ENCODE data around the gene EXOSC1. TPM values are rescaled to one million over a fixed set of nuclear protein-coding genes. Genes with fewer than 3 reads are reported as not detected.

EXOSC1 gene
- total RNA-seq, 1 donor from 2014 or later = 27.1 TPM

GRCh38 chr10:97401455-97401919 is 44.3 kb downstream of the EXOSC1 start:
- no peaks in the 10 kb centered on the region for H3K9me3 ChIP-seq (ENCODE audit: control insufficient read depth in 3 of 3, low read length in 3 of 3)
- H3K36me3 ChIP-seq (ENCODE audit: control insufficient read depth in 3 of 3, insufficient read depth in 3 of 3, low read length in 3 of 3) = peaks cover 1 to 2% (median 2%) of the 10 kb centered on the region in 3 donors
- H3K27ac ChIP-seq (ENCODE audit: low read depth, low read length) = peak overlapping the region; percentile 90
- H3K27me3 ChIP-seq (ENCODE audit: control insufficient read depth in 3 of 3, insufficient read depth in 3 of 3, low read length in 3 of 3) = no peaks in the 10 kb centered on the region
- peaks cover 12 to 18% (median 16%) of the 10 kb centered on the region in 3 donors for H3K4me1 ChIP-seq (ENCODE audit: control insufficient read depth in 3 of 3, insufficient read depth in 3 of 3, low read length in 3 of 3)
- peak overlapping the region; percentile 87 to 90 (median 88) for H3K9ac ChIP-seq (ENCODE audit: low read depth in 1 of 3, low read length in 3 of 3)
- peak overlapping the region; percentile 79 to 97 (median 95) for H3K4me3 ChIP-seq (ENCODE audit: low read length in 3 of 3)

- no peaks in the 10 kb centered on the region for H3K9me3 ChIP-seq (ENCODE audit: control insufficient read depth in 3 of 3, low read length in 3 of 3)
- peak within 1 kb of the TSS; percentile 90 for H3K27ac ChIP-seq (ENCODE audit: low read depth, low read length)
- peak within 1 kb of the TSS; percentile 79 to 97 (median 95) for H3K4me3 ChIP-seq (ENCODE audit: low read length in 3 of 3)
- peaks cover 12 to 18% (median 16%) of the 10 kb centered on the region in 3 donors for H3K4me1 ChIP-seq (ENCODE audit: control insufficient read depth in 3 of 3, insufficient read depth in 3 of 3, low read length in 3 of 3)
- peaks cover 7 to 8% (median 8%) of the 10 kb centered on the region in 3 donors for H3K36me3 ChIP-seq (ENCODE audit: control insufficient read depth in 3 of 3, insufficient read depth in 3 of 3, low read length in 3 of 3)
- H3K27me3 ChIP-seq (ENCODE audit: control insufficient read depth in 3 of 3, insufficient read depth in 3 of 3, low read length in 3 of 3) = no peaks in the 10 kb centered on the region
- H3K9ac ChIP-seq (ENCODE audit: low read depth in 1 of 3, low read length in 3 of 3) = peak within 1 kb of the TSS; percentile 87 to 90 (median 88)
These were observed 44.9 kb downstream of the EXOSC1 start, which contains the start of gene RRP12 for GRCh38 chr10:97400665-97401454. TSS of gene RRP12 (minus strand) at chr10:97401340. CDS start at chr10:97401231, 109 bp downstream.

- Histone ChIP-seq H3K27me3 (ENCODE audit: control insufficient read depth in 3 of 3, insufficient read depth in 3 of 3, low read length in 3 of 3) (no peaks in the 10 kb centered on the region), H3K9me3 (ENCODE audit: control insufficient read depth in 3 of 3, low read length in 3 of 3) (no peaks in the 10 kb centered on the region), H3K4me1 (ENCODE audit: control insufficient read depth in 3 of 3, insufficient read depth in 3 of 3, low read length in 3 of 3) (peaks cover 12 to 18% (median 16%) of the 10 kb centered on the region in 3 donors), H3K9ac (ENCODE audit: low read depth in 1 of 3, low read length in 3 of 3) (peak overlapping the region; percentile 87 to 90 (median 88)), H3K27ac (ENCODE audit: low read depth, low read length) (peak overlapping the region; percentile 90), H3K4me3 (ENCODE audit: low read length in 3 of 3) (peak overlapping the region; percentile 79 to 97 (median 95)), H3K36me3 (ENCODE audit: control insufficient read depth in 3 of 3, insufficient read depth in 3 of 3, low read length in 3 of 3) (peaks cover 7 to 11% (median 8%) of the 10 kb centered on the region in 3 donors)
These were observed 45.8 kb downstream of the EXOSC1 start for GRCh38 chr10:97399843-97400545.

- H3K4me1 ChIP-seq (ENCODE audit: control insufficient read depth in 3 of 3, insufficient read depth in 3 of 3, low read length in 3 of 3) = peaks cover 11 to 15% (median 13%) of the 10 kb centered on the region in 3 donors
- H3K9me3 ChIP-seq (ENCODE audit: control insufficient read depth in 3 of 3, low read length in 3 of 3) = no peaks in the 10 kb centered on the region
- no peaks in the 10 kb centered on the region for H3K27me3 ChIP-seq (ENCODE audit: control insufficient read depth in 3 of 3, insufficient read depth in 3 of 3, low read length in 3 of 3)
- H3K36me3 ChIP-seq (ENCODE audit: control insufficient read depth in 3 of 3, insufficient read depth in 3 of 3, low read length in 3 of 3) = peaks cover 15 to 23% (median 22%) of the 10 kb centered on the region in 3 donors
- no peak overlapping the region for H3K4me3 ChIP-seq (ENCODE audit: low read length in 3 of 3)
- no peak overlapping the region for H3K27ac ChIP-seq (ENCODE audit: low read depth, low read length)
- no peak overlapping the region for H3K9ac ChIP-seq (ENCODE audit: low read depth in 1 of 3, low read length in 3 of 3)
These were observed 49.8 kb downstream of the EXOSC1 start for GRCh38 chr10:97396056-97396455.

GRCh38 chr10:97393034-97393573 is 52.7 kb downstream of the EXOSC1 start:
- Histone ChIP-seq H3K27me3 (ENCODE audit: control insufficient read depth in 3 of 3, insufficient read depth in 3 of 3, low read length in 3 of 3) (no peaks in the 10 kb centered on the region), H3K4me3 (ENCODE audit: low read length in 3 of 3) (no peak overlapping the region), H3K4me1 (ENCODE audit: control insufficient read depth in 3 of 3, insufficient read depth in 3 of 3, low read length in 3 of 3) (peaks cover 0 to 6% (median 0%) of the 10 kb centered on the region in 3 donors), H3K9me3 (ENCODE audit: control insufficient read depth in 3 of 3, low read length in 3 of 3) (no peaks in the 10 kb centered on the region), H3K27ac (ENCODE audit: low read depth, low read length) (peak overlapping the region; percentile 30), H3K36me3 (ENCODE audit: control insufficient read depth in 3 of 3, insufficient read depth in 3 of 3, low read length in 3 of 3) (peaks cover 39 to 48% (median 46%) of the 10 kb centered on the region in 3 donors), H3K9ac (ENCODE audit: low read depth in 1 of 3, low read length in 3 of 3) (no peak overlapping the region)

- Histone ChIP-seq H3K27me3 (ENCODE audit: control insufficient read depth in 3 of 3, insufficient read depth in 3 of 3, low read length in 3 of 3) (no peaks in the 10 kb centered on the region), H3K27ac (ENCODE audit: low read depth, low read length) (no peak overlapping the region), H3K36me3 (ENCODE audit: control insufficient read depth in 3 of 3, insufficient read depth in 3 of 3, low read length in 3 of 3) (peaks cover 45 to 53% (median 47%) of the 10 kb centered on the region in 3 donors), H3K9ac (ENCODE audit: low read depth in 1 of 3, low read length in 3 of 3) (no peak overlapping the region), H3K9me3 (ENCODE audit: control insufficient read depth in 3 of 3, low read length in 3 of 3) (no peaks in the 10 kb centered on the region), H3K4me1 (ENCODE audit: control insufficient read depth in 3 of 3, insufficient read depth in 3 of 3, low read length in 3 of 3) (peaks cover 0 to 6% (median 0%) of the 10 kb centered on the region in 3 donors), H3K4me3 (ENCODE audit: low read length in 3 of 3) (no peak overlapping the region)
These were observed 55.7 kb downstream of the EXOSC1 start for GRCh38 chr10:97390091-97390490.

GRCh38 chr10:97388152-97388551 is 57.7 kb downstream of the EXOSC1 start:
- H3K9ac ChIP-seq (ENCODE audit: low read depth in 1 of 3, low read length in 3 of 3) = no peak overlapping the region
- no peak overlapping the region for H3K4me3 ChIP-seq (ENCODE audit: low read length in 3 of 3)
- H3K36me3 ChIP-seq (ENCODE audit: control insufficient read depth in 3 of 3, insufficient read depth in 3 of 3, low read length in 3 of 3) = peaks cover 39 to 57% (median 53%) of the 10 kb centered on the region in 3 donors

More at GRCh38 chr10:97388152-97388551, 57.7 kb downstream of the EXOSC1 start:
- no peaks in the 10 kb centered on the region for H3K9me3 ChIP-seq (ENCODE audit: control insufficient read depth in 3 of 3, low read length in 3 of 3)
- H3K27ac ChIP-seq (ENCODE audit: low read depth, low read length) = no peak overlapping the region
- peaks cover 0 to under 1% (median 0%) of the 10 kb centered on the region in 3 donors for H3K4me1 ChIP-seq (ENCODE audit: control insufficient read depth in 3 of 3, insufficient read depth in 3 of 3, low read length in 3 of 3)
- no peaks in the 10 kb centered on the region for H3K27me3 ChIP-seq (ENCODE audit: control insufficient read depth in 3 of 3, insufficient read depth in 3 of 3, low read length in 3 of 3)

Small RNA genes lying within 50 kb of the gene (small RNA-seq; reads per million reads assigned to genes)
- gene RF00019 = not detected

Other genes starting within 250 kb of the EXOSC1 start
- gene ARHGAP19, start 153.4 kb downstream of the EXOSC1 start, total RNA-seq = 13.0 TPM
- 2.1 TPM for gene FRAT1, start 126.7 kb downstream of the EXOSC1 start, total RNA-seq
- 8.9 TPM for gene FRAT2, start 111.3 kb downstream of the EXOSC1 start, total RNA-seq
- gene RRP12, start 44.7 kb downstream of the EXOSC1 start, total RNA-seq = 15.1 TPM
- gene PGAM1, start 19.8 kb downstream of the EXOSC1 start, total RNA-seq = 57.9 TPM
- 32.4 TPM for gene ZDHHC16, start 169 bp upstream of the EXOSC1 start, total RNA-seq
- 47.0 TPM for gene MMS19, start 52.4 kb upstream of the EXOSC1 start, total RNA-seq
- gene UBTD1, start 52.9 kb upstream of the EXOSC1 start, total RNA-seq = 8.4 TPM
- gene ANKRD2, start 126.8 kb upstream of the EXOSC1 start, total RNA-seq = 8.9 TPM
- 1.6 TPM for gene HOGA1, start 138.4 kb upstream of the EXOSC1 start, total RNA-seq
- gene C10orf62, start 143.7 kb upstream of the EXOSC1 start, total RNA-seq = under 0.01 TPM
- gene MORN4, start 187.5 kb upstream of the EXOSC1 start, total RNA-seq = 1.0 TPM
- 5.2 TPM for gene PI4K2A, start 194.7 kb upstream of the EXOSC1 start, total RNA-seq
- gene AVPI1, start 241.2 kb upstream of the EXOSC1 start, total RNA-seq = 5.2 TPM